NCI-H1417 (cell line): ENCODE data around the gene CDK11B.
"Not testable (repeated sequence)": the region's sequence is repeated elsewhere in the genome, so short reads cannot be mapped to it uniquely, and the experiment has no call there.

Source experiments
- DNase-seq, 3 experiments: peaks; one replicate each; lab custom pipeline; 2025; lab: John Stamatoyannopoulos, UW

The CDK11B gene

GRCh38 chr1:1658583-1659549 lies at the start of gene CDK11B:
Gene CDK11B, minus strand, starts transcription at chr1:1659004. Its CDS starts 1,519 bp downstream, at chr1:1657485.
- peak; percentile 94 to 97 (median 95) for DNase-seq

DNA sequence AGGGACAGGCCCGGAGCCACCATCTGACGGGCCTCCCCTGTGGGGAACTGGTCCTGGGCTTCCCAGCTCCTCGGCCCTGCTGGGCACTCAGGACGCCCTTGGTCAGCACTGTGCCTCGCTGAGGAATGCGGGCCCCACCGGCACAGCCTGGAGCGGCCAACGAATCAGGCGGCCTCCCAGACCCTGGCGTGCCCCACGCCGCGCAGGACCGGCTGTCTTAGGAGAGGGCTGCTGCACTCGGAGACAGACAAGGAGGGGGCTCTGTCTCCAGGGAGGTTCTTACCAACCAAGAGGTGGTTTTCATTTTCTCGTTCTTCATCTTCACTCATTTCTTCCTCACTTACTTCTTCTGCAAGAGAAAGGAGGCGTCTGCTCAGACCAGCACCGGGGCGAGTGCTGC lies 49.1 kb upstream of the CDK11B start:
- DNase-seq, result not testable (repeated sequence)

GRCh38 chr1:1707241-1707640 lies 48.4 kb upstream of the CDK11B start:
- DNase-seq, result not testable (repeated sequence)

DNA sequence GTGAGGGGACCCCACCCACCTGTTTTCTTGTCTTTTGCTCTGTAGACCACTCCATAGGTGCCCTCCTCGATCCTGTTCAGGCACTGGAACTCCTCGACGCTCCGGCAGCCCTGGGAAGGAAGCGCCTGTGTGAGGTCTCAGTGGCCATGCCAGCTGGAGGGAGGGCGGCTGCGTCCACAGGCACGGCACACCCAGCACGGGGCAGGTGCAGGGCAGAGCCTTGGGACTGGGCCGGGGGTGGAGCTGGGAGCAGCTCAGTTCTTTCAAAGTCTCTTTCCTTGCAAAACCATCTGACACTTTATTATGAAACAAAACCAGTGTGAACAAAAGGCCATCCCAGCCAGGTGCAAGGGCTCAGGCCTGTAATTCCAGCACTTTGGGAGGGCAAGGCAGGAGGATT lies 46.8 kb upstream of the CDK11B start:
- not testable (repeated sequence) for DNase-seq

DNA sequence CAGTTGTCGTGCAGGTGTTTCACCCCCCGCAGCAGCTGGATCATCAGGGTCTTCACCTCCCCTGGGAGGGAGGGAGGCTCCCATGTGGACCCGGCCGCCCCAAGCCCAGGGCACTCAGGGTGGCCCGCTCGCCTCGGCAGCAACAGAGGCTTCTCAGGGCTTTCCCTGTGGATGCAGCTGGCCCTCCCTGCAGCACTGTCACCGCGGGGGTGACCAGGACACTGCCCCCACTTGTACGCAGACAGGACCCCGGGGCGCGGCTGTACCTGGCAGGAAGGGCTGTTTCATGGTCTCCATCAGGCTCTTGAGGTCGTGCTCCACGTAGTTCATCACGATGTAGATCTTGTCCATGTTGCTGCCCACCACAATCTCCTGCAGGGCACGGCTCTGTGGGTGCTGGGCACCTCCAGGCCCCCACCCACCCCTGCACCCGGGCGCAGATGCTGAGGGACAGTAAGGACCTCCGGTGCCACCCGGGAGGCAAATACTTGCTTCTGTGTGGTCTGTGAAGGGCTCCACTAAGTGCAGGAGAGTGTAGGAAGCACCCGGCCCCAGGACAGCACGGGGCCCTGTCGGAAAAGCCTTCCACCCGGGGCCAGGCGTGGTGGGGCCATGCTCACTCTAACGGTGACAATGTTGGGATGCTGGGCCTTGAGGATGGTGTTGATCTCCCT lies 45.6 kb upstream of the CDK11B start:
- DNase-seq, result not testable (repeated sequence)

DNA sequence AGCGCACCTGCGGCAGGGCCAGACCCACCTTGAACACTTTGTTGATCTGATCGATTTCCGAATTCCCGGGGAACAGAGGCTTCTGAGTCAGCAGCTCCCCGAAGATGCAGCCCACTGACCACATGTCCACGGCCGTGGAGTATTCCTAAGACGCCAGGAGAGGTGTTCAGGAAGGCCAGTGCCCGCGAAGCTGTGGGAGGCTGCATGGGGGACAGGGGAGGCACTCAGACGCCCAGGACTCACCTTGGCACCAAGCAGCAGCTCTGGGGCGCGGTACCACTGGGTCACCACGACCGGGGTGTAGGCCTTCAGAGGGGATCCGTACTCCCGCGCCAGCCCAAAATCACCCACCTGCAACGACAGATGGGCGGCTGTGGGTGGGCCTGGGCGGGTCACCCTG lies 45.0 kb upstream of the CDK11B start:
- DNase-seq, result no peak

DNA sequence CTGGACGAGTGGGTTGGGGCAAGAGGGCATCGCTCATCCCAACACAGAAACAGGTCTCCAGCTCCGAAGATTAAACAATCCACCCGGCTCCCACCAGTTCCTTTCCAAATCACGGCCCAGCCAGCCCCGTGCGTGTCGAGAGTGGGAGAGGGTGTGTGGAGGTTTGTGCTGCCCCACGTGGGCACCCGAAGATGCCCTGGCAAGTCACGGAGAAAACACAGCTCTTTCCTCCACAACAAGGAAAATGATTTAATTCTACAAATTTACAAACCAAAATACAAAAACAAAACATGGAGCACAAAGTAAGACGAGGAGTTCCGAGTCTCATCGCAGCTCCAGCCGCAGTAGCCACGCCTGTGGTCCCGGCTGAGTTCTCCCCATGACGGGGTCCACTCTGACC lies 43.7 kb upstream of the CDK11B start:
- not testable (repeated sequence) for DNase-seq

DNA sequence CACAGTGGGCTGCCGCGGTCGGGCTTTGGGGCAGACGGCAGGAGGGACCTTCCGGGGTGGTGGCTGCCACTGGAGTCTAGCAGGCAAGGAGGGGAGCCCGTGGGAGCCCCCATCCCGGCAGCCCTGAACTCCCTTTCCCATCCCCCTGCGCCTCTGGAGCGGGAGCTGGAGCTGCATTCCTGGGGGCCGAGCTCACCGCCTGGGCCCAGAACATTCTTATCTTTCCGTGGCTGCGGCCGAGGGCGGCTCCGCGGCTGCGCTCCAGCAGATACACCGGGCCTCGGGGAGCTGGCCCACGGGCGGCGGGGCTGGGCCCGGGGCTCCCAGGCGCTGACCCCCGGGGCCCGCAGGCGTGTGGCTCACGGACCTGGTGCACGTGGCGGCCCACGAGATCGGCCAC lies 41.8 kb upstream of the CDK11B start:
- DNase-seq, result not testable (repeated sequence)

DNA sequence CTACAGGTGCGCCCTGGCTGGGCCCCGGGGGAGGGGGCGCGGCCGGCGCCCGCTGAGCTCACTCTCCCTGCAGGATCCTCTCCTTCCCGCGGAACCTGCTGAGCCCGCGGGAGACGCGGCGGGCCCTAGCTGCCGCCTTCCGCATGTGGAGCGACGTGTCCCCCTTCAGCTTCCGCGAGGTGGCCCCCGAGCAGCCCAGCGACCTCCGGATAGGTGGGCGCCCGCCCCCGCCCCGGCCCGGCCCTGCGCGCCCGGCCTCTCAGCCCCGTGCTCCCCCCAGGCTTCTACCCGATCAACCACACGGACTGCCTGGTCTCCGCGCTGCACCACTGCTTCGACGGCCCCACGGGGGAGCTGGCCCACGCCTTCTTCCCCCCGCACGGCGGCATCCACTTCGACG lies 41.3 kb upstream of the CDK11B start:
- not testable (repeated sequence) for DNase-seq

GRCh38 chr1:1699061-1699460 lies 40.3 kb upstream of the CDK11B start:
- DNase-seq, result not testable (repeated sequence)

- not testable (repeated sequence) for DNase-seq
Observed at GRCh38 chr1:1697358-1698183, 38.8 kb upstream of the CDK11B start.

GRCh38 chr1:1696431-1697357 lies 37.9 kb upstream of the CDK11B start:
- DNase-seq, result not testable (repeated sequence)

GRCh38 chr1:1692714-1693647 lies 34.2 kb upstream of the CDK11B start, which contains the start of gene SLC35E2B:
Gene SLC35E2B, minus strand, starts transcription at chr1:1692795. Its CDS starts 16,096 bp downstream, at chr1:1676699.
- peak; percentile 93 to 95 (median 94) for DNase-seq

GRCh38 chr1:1692324-1692713 lies 33.5 kb upstream of the CDK11B start:
- DNase-seq, result peak; percentile 90 to 94 (median 93)

DNA sequence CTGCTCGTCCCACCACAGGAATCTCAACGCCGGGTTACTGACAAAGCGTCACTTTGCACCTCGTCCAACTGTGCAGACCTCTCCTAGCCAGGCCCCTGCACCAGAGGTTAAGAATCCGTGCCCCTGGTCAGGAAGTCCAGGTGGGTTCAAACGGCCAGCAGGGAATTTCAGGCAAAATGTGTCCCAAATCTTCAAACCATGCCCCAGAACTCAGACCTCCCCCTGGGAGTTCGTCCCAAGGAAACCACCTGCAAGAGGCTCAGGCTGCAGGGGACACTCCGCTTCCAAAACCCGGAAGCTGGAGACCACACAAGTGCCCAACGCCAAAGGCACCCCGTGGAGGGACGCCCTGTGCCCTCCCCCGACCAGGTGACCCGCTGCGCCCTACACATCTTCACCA lies 32.6 kb upstream of the CDK11B start:
- DNase-seq, result not testable (repeated sequence)

- DNase-seq, result not testable (repeated sequence)
Observed at GRCh38 chr1:1689526-1689925, 30.7 kb upstream of the CDK11B start.

GRCh38 chr1:1687846-1688245 lies 29.0 kb upstream of the CDK11B start:
- DNase-seq, result no peak

GRCh38 chr1:1684031-1684681 lies 25.4 kb upstream of the CDK11B start:
- no peak for DNase-seq
